ENCODE measurements around the gene COL24A1.
"Not testable (repeated sequence)": the region's sequence is repeated elsewhere in the genome, so short reads cannot be mapped to it uniquely, and the experiment has no call there.

Gene COL24A1

GRCh38 chr1:86153836-86154235 lies 2.7 kb downstream of the COL24A1 start:
- DNase-seq (ENCODE audit: low read depth in 4 of 4, low spot score in 1 of 4) = no peak

- DNase-seq (ENCODE audit: low read depth in 4 of 4, low spot score in 1 of 4) = no peak
Measured at GRCh38 chr1:86152887-86153286, 3.7 kb downstream of the COL24A1 start.

GRCh38 chr1:86151427-86151826 lies 5.1 kb downstream of the COL24A1 start:
- DNase-seq (ENCODE audit: low read depth in 4 of 4, low spot score in 1 of 4) = no peak

GRCh38 chr1:86150553-86151055 lies 6.0 kb downstream of the COL24A1 start:
- no peak for DNase-seq (ENCODE audit: low read depth in 4 of 4, low spot score in 1 of 4)

GRCh38 chr1:86149591-86149990 lies 7.0 kb downstream of the COL24A1 start:
- DNase-seq (ENCODE audit: low read depth in 4 of 4, low spot score in 1 of 4) = no peak

- DNase-seq (ENCODE audit: low read depth in 4 of 4, low spot score in 1 of 4) = no peak
Measured at GRCh38 chr1:86147755-86148154, 8.8 kb downstream of the COL24A1 start.

- DNase-seq (ENCODE audit: low read depth in 4 of 4, low spot score in 1 of 4) = no peak
Measured at GRCh38 chr1:86146566-86146965, 10.0 kb downstream of the COL24A1 start.

- no peak for DNase-seq (ENCODE audit: low read depth in 4 of 4, low spot score in 1 of 4)
Measured at GRCh38 chr1:86140281-86140880, 16.2 kb downstream of the COL24A1 start.

GRCh38 chr1:86138746-86139145 lies 17.8 kb downstream of the COL24A1 start:
- no peak for DNase-seq (ENCODE audit: low read depth in 4 of 4, low spot score in 1 of 4)

- no peak for DNase-seq (ENCODE audit: low read depth in 4 of 4, low spot score in 1 of 4)
Measured at GRCh38 chr1:86137436-86137835, 19.1 kb downstream of the COL24A1 start.

GRCh38 chr1:86119214-86119764 lies 37.3 kb downstream of the COL24A1 start:
- no peak for DNase-seq (ENCODE audit: low read depth in 4 of 4, low spot score in 1 of 4)

- no peak for DNase-seq (ENCODE audit: low read depth in 4 of 4, low spot score in 1 of 4)
Measured at GRCh38 chr1:86114816-86115400, 41.7 kb downstream of the COL24A1 start.

- no peak for DNase-seq (ENCODE audit: low read depth in 4 of 4, low spot score in 1 of 4)
Measured at GRCh38 chr1:86114236-86114635, 42.3 kb downstream of the COL24A1 start.

- DNase-seq (ENCODE audit: low read depth in 4 of 4, low spot score in 1 of 4) = not testable (repeated sequence)
Measured at GRCh38 chr1:86111590-86111989, 45.0 kb downstream of the COL24A1 start.

GRCh38 chr1:86110451-86111129 lies 46.0 kb downstream of the COL24A1 start:
- no peak for DNase-seq (ENCODE audit: low read depth in 4 of 4, low spot score in 1 of 4)

GRCh38 chr1:86105533-86105866 lies 51.1 kb downstream of the COL24A1 start:
- DNase-seq (ENCODE audit: low read depth in 4 of 4, low spot score in 1 of 4) = no peak

- DNase-seq (ENCODE audit: low read depth in 4 of 4, low spot score in 1 of 4) = no peak
Measured at GRCh38 chr1:86104606-86105532, 51.7 kb downstream of the COL24A1 start.

- no peak for DNase-seq (ENCODE audit: low read depth in 4 of 4, low spot score in 1 of 4)
Measured at GRCh38 chr1:86101616-86102015, 55.0 kb downstream of the COL24A1 start.

- no peak for DNase-seq (ENCODE audit: low read depth in 4 of 4, low spot score in 1 of 4)
Measured at GRCh38 chr1:86100401-86100800, 56.2 kb downstream of the COL24A1 start.

- DNase-seq (ENCODE audit: low read depth in 4 of 4, low spot score in 1 of 4) = no peak
Measured at GRCh38 chr1:86089765-86090164, 66.8 kb downstream of the COL24A1 start.

- DNase-seq (ENCODE audit: low read depth in 4 of 4, low spot score in 1 of 4) = no peak
Measured at GRCh38 chr1:86085741-86086409, 70.7 kb downstream of the COL24A1 start.

Data from stimulated activated CD4-positive, alpha-beta T cell treated with anti-CD3 and anti-CD28 coated beads, Interleukin-1b, Interleukin-23, amount 100 ng/mL, for 24 hours (primary cell).